ENCODE results near the gene NPFF.

DNA sequence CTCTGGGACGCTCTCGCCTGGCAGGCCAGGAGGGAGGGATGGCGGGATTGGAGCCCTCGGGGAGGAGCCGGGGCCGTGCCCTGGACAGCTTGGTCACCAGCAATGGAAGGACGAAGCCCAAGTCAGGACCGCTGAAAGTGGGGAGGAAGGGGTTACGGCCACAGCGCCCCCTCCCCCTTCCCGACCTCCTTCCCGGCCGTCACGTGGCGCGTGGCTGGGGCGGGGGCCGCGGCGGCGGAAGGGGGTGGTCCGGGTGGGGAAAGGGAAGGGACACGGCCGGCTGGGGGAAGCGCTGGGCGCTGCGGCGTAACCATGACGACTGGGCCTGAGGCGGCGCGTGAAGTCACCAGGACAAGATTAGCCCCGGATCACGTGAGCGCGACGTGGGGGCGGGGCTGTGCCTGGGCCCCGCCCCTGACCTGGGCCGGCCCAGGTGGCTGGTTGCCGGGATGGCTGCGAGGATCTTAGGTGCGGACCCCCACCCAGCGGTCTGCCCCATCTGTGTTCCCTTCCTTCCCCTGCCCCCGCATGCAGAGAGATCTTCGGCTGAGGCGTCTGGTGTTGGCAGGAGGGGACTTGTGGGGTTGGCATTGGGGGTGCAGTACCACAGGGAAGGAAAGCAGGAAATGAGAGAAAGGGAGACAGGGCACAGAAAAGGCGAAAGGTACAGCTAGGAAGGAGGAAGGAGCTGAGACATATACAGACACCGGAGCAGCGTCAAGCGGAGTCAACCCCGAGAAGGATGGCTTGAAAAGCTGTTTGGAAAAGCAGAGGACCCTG lies 14.3 kb downstream of the NPFF start:
- TF ChIP-seq, protein P1, sequence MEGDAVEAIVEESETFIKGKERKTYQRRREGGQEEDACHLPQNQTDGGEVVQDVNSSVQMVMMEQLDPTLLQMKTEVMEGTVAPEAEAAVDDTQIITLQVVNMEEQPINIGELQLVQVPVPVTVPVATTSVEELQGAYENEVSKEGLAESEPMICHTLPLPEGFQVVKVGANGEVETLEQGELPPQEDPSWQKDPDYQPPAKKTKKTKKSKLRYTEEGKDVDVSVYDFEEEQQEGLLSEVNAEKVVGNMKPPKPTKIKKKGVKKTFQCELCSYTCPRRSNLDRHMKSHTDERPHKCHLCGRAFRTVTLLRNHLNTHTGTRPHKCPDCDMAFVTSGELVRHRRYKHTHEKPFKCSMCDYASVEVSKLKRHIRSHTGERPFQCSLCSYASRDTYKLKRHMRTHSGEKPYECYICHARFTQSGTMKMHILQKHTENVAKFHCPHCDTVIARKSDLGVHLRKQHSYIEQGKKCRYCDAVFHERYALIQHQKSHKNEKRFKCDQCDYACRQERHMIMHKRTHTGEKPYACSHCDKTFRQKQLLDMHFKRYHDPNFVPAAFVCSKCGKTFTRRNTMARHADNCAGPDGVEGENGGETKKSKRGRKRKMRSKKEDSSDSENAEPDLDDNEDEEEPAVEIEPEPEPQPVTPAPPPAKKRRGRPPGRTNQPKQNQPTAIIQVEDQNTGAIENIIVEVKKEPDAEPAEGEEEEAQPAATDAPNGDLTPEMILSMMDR (IDR thresholded peaks at IDR 0.05) = no peak
- no peak for TF ChIP-seq POLR2A (IDR thresholded peaks at IDR 0.05)
